H7 (cell line): ENCODE measurements around the gene SPRN. TPM values are rescaled to one million over a fixed set of nuclear protein-coding genes. Genes with fewer than 3 reads are reported as not detected.

ENCODE experiments used
- DNase-seq: peaks from one replicate; pipeline ENCODE4 v3.0.0; 2012
- H3K27me3 ChIP-seq: 2 replicates; pipeline ENCODE4 v1.6.0; 2011; ENCODE audit warnings: mild to moderate bottlenecking, low read length; ENCODE audit not compliant: control insufficient read depth, insufficient read depth
- H3K36me3 ChIP-seq: replicated peaks from 2 replicates; pipeline ENCODE4 v1.5.1; 2011; ENCODE audit warnings: low read length; ENCODE audit not compliant: control insufficient read depth, insufficient read depth
- H3K4me3 ChIP-seq: 2 replicates; pipeline ENCODE4 v1.5.1; 2011; ENCODE audit warnings: low read depth, mild to moderate bottlenecking, control low read depth, low read length, moderate library complexity; ENCODE audit not compliant: insufficient read depth
- total RNA-seq: library from RNA; depleted of rRNA; stranded (reverse); fragments of >200 nt; shearing (Covaris generic); gene quantifications from 2 replicates; pipeline ENCODE4 v1.2.3, GENCODE V29; 2014

SPRN gene
- total RNA-seq, 1 experiment from 2014 or later = not detected

DNA sequence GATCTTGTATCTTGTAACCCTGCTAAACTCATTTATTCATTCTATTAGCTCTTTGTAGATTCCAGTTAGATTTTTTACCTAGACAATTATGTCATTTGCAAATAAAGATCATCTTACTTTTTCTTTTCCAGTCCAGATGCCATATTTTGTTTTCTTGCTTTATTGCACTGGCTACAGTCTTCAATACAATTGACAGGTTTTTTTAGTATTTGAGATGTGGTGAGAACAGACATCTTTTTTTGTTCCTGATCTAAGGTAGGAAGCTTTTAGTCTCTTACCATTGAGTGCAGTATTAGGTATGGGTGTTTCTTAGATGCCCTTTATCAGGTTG lies 12.1 kb downstream of the SPRN start:
- no peaks in the 10 kb centered on the region for H3K27me3 ChIP-seq
- peaks cover 3% of the 10 kb centered on the region for H3K36me3 ChIP-seq
- no peak for DNase-seq
- no peak overlapping the region for H3K4me3 ChIP-seq

DNA sequence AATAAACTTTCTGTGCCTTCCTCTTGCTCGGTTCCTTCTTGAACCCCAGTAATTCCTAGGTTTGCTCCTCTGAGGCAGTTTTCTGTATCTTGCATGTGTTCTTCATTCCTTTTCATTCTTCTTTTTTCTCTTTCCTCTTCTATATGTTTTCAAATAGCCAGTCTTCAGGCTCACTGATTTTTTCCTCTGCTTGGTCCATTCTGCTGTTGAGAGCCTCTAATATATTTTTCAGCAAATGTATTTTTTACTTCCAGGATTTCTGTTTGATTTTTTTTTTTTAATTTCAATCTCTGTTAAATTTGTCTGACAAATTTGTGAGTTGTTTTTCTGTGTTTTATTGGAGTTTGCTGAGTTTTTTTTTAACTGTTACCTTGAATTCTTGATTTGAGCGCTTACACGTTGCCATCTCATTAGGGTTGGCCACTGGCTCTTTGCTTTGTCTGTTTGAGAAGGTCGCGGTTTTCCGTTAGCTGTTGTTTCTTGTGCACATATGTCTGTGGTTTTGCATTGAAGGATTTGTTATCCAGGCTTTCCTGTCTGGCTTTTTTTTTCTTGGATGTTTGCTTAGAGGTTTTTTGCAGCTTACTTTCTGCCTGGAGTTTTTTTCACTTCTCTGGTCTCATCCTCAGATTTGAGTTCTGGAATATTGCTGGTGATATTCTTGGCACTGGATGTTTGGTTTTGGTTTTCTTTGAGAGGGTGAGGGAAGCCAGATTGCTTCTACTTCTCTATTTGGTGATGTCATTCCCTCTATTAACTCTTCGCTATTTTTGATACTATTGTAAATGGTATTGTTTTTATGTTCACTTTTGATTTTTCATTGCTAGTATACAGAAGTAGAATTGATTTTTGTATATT lies 12.7 kb downstream of the SPRN start:
- peaks cover 3% of the 10 kb centered on the region for H3K36me3 ChIP-seq
- H3K4me3 ChIP-seq = no peak overlapping the region
- no peaks in the 10 kb centered on the region for H3K27me3 ChIP-seq
- no peak for DNase-seq

DNA sequence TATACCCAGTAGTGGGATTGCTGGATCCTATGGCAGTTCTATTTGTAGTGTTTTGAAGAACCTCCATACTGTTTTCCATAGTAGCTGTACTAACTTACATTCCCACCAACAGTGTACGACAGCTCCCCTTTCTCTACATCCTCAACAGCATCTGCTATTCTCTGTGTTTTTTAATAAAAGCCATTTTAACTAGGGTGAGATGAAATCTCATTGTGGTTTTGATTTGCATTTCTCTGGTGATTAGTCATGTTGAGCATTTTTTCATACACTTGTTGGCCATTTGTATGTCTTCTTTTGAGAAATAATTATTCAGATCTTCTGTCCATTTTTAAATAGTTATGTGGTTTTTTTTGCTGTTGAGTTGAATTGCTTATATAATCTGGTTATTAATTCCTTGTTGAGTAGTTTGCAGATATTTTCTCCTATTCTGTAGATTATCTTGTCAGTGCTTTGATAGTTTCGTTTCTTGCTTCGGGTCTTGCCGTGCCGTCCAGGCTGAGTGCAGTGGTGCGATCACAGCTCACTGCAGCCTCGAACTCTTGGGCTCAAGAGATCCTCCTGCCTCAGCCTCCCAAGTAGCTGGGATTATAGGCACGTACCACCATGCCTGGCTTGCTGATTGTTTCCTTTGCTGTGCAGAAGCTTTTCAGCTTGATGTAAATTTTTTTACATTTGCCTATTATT lies 18.4 kb downstream of the SPRN start:
- peaks cover 14% of the 10 kb centered on the region for H3K36me3 ChIP-seq
- H3K27me3 ChIP-seq = no peaks in the 10 kb centered on the region
- no peak overlapping the region for H3K4me3 ChIP-seq
- no peak for DNase-seq

DNA sequence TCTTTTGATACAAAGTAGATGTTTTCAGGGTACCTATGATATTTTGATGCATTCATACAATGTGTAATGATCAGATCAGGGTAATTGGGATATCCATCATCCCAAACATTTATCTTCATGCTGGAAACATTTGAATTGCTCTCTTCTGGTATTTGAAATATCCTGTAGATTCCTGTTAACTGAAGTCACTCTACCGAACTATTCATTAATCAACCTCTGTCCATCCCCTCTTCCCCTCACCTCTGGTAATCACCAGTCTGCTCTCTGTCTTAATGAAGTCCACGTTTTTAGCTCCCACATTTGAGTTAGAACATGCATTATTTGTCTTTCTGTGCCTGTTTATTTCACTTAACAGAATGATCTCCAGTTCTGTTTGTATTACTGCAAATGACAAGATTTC lies 19.2 kb downstream of the SPRN start:
- peaks cover 16% of the 10 kb centered on the region for H3K36me3 ChIP-seq
- no peaks in the 10 kb centered on the region for H3K27me3 ChIP-seq
- no peak for DNase-seq
- H3K4me3 ChIP-seq = no peak overlapping the region

DNA sequence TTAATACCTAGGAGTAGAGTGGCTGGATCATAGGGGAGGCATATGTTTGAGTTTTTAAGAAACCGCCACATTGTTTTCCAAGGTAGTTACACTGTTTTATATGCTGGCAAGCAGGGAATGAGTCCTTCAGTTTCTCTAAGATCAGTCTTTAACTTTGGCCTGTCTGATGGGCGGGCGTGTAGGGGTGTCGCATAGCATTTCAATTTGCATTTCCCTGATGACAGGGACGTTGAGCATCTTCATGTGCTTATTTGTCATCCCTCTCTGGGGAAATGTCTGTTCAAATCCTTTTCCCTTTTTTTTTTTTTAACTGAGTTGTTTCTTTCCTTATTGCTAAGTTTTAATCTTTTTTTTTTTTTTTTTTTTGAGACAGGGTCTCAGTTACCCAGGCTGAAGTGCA lies 20.6 kb downstream of the SPRN start:
- Histone ChIP-seq H3K27me3 (no peaks in the 10 kb centered on the region), H3K36me3 (peaks cover 19% of the 10 kb centered on the region), H3K4me3 (no peak overlapping the region)
- DNase-seq = no peak

DNA sequence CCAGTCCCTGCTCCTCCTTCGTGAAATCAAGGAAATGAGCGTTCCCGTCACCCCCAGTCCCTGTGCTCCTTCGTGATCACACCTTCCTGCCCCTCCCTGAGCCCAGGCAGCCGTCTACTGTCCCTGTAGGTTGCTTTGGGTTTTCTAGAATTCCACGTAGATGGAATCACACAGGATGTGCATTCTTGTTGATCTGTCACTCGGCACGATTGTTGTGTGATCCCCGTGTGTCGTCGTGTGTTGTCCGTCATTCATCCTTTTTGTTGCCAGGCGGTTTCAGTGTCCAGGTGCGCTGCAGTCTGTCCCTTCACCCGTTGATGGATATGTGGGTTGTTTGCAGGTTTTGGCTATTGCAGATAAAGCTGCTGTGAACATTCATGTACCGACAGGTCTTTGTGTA lies 21.1 kb downstream of the SPRN start:
- Histone ChIP-seq H3K36me3 (peaks cover 23% of the 10 kb centered on the region), H3K4me3 (no peak overlapping the region), H3K27me3 (no peaks in the 10 kb centered on the region)
- DNase-seq = peak; percentile 17

DNA sequence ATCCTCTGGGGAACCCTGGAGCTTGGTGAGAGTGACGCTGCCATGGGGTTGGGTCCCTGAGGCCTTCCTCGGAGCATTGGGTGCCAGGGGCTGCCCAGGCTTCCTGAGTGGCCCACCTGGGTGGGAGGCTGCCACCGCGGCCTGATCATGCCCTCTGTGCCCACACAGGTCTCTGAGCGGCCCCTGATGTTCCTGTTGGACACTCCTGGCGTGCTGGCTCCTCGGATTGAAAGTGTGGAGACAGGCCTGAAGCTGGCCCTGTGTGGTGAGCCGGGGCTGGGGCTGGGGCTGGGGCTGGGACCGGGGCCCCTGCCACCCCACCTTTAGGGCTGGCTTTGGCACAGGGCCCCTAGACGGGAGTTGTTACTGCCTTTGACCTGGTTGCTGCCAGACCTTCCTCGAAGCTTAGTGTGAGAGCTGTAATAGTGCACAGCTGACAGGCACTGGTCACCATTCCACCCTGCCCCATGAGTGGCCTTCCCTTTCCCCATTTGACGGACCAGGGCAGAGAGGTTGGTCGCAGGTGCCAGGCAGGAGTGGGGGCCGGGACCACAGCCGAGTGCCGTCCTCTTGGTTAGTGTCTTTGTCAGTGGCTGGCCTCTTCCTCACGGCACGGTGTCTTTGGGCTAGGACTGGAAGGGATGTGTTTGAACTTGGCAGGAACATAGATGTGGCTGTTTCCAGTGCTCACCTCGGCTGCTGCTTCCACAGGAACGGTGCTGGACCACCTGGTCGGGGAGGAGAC lies 22.3 kb downstream of the SPRN start:
- Histone ChIP-seq H3K4me3 (no peak overlapping the region), H3K27me3 (no peaks in the 10 kb centered on the region), H3K36me3 (peaks cover 26% of the 10 kb centered on the region)
- peak; percentile 24 for DNase-seq

DNA sequence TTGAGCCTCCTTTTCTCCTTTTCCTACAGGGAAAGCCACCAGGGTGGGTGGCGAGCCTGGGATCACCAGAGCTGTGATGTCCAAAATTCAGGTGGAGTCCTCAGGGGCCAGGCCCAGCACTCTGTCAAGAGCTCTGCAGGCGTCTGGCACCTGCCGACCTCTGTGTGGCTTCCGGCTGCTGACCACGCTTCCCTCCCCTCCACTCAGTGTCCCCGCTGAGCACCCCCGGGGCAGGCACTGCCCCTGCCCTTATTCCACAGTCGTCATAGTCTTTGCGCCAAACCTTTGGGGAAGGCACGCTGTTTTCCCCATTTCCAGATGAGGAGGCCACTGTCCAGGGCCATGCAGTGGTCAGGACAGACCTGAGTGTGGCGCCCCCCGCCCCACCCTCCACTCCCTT lies 22.9 kb downstream of the SPRN start:
- DNase-seq = no peak

DNA sequence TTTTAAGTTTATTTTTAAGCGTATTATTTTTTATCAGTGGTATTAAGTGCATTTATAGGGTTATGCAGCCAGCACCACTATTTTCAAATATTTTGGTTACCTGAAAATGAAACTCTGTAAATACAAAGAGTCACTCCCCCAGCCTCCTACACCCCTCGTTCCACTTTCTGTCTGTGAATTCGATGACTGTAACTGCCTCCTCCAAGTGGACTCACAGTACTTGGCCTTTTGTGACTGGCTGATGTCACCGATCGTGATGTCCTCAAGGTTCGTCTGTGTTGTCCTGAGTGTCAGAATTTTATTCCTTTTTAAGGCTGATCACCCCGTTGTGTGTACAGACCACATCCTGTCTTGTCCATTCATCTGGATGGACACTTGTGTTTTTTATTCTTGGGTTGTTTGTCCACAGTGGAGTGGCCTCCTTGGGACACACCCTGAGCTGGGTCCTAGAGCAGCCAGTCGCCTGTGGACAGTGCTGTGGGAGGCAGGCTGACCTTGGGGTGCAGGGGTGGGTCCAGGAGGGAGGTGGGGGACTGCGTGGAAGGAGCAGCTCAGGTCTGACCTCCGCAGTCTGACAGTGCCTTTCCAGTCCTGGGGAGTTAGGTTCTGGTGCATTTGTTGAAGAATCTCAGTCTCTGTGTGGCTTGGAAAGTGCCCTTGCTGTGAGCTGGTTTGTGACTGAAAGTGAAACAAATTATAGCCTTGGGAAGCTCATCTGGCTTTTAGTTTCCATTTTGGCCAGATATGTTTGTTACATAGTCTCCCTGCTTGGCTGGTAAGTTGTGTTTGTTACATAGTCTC lies 23.6 kb downstream of the SPRN start:
- Histone ChIP-seq H3K27me3 (no peaks in the 10 kb centered on the region), H3K36me3 (peaks cover 30% of the 10 kb centered on the region), H3K4me3 (no peak overlapping the region)
- peak; percentile 9 for DNase-seq

More for the DNA sequence above, 22.9 kb downstream of the SPRN start:
- H3K27me3 ChIP-seq = no peaks in the 10 kb centered on the region
- H3K4me3 ChIP-seq = no peak overlapping the region
- peaks cover 26% of the 10 kb centered on the region for H3K36me3 ChIP-seq

DNA sequence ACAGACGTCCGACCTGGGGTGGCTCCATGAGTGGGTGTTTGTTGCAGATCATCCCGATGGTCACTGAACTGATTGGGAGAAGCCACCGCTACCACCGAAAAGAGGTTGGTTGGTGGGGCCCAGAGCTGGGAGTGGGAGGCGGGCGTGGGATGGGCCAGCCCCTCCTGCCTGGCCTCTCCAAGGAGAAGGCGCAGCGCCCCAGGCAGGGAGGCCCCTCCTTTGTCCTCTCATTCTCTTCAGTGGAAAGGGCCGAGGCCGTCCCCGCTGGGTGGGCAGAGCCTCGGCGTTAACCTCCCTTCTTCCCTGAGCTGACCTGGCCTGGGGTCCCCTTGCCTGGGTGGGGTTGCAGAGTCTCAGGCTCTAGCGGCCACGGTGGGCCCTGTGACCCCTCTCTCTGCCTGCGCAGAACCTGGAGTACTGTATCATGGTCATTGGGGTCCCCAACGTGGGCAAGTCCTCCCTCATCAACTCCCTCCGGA lies 25.3 kb downstream of the SPRN start:
- peak; percentile 26 for DNase-seq
- Histone ChIP-seq H3K27me3 (no peaks in the 10 kb centered on the region), H3K4me3 (no peak overlapping the region), H3K36me3 (peaks cover 29% of the 10 kb centered on the region)

DNA sequence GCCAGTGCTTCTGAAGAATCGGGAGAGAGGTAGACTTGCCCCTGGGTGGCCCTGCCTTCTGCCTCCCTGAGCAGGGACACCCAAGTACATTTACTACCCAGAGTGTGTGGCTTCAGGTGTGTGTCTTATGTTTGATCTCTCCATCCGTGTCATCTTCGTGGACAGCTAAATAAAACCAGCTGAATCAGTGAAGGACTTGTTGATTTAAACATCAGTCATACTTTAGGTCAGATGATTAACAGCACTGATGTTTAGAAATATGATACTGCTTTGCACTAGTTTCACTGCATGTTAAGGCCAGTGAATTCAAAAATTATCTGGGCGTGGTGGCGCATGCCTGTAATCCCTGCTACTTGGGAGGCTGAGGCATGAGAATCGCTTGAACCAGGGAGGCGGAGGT lies 26.5 kb downstream of the SPRN start:
- H3K27me3 ChIP-seq = no peaks in the 10 kb centered on the region
- H3K36me3 ChIP-seq = peaks cover 25% of the 10 kb centered on the region
- peak; percentile 9 for DNase-seq
- no peak overlapping the region for H3K4me3 ChIP-seq

DNA sequence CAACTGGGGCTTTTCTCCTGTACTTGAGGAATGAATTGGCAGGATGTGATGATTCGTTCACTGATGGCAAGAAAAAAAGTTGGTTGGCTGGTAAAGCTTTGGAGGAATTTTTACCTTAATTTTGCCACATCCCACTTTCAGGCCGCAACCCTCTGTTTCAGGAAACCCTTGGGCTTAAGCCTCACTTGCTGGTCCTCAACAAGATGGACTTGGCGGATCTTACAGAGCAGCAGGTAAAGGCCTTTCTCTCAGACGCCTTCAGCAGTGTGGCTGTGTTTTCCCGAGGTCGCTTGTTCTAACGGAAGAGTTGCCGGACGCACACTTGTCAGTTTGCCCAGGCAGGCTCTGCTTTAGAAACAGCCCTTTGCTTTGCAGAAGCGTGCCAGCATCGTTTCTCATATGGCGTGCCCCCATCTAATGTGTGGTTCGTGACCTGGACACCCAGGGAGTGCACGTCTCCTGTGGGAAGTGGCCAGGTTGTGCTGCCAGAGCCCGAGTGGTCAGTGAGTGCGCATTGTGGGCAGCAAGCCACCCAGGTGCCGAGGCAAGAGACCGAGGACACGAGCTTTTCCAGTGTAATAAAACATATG lies 28.3 kb downstream of the SPRN start:
- Histone ChIP-seq H3K4me3 (no peak overlapping the region), H3K27me3 (no peaks in the 10 kb centered on the region), H3K36me3 (peaks cover 20% of the 10 kb centered on the region)
- DNase-seq = peak; percentile 17

DNA sequence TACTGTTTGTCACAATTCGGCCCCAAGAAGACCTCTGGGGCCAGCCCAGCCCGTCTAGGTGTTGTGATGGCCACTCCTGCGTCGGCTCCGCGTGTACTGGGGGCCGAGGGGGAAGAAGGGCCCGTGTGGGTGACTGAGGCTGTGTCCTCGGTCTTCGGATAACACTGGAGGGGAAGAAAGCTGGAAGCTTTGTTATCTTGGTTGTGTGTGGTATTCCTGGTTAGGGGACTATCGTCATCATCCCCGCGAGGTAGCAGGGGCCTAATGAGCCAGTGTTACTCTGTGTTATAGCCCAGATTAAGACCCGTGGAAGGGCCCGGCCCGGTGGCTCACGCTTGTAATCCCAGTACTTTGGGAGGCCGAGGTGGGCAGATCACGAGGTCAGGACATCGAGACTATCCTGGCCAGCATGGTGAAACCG lies 29.6 kb downstream of the SPRN start:
- peak; percentile 59 for DNase-seq
- Histone ChIP-seq H3K4me3 (peak overlapping the region; percentile 98), H3K27me3 (no peaks in the 10 kb centered on the region), H3K36me3 (peaks cover 16% of the 10 kb centered on the region)
